ENCODE results near the gene ABLIM3. TPM values are rescaled to one million over a fixed set of nuclear protein-coding genes. Genes with fewer than 3 reads are reported as not detected.

Gene ABLIM3
- total and polyA plus RNA-seq, 10 of the 15 experiments (the other 5 are each of a cell fraction or from before 2014, with no cell fraction given): 0.03 TPM; not detected in 9

DNA sequence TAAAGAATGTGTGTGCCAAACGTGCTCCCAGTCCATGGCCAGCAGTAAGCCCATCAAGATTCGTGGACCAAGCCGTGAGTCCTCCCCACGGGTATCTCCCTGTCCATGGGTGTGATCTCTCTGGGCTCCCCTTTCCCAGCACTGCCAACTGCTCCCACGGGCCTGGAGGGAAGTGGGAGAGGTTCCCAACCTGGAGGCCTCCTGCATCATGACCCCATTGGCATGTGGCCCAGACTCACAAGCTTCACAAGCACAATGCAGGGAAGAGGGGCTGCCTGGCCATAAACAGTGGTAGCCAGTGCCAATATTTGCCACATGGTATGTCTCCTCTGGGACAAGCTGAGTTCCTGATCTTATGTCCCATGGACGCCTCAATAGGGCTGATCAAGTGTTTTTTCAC, 59.1 kb downstream of the ABLIM3 start:
- Histone ChIP-seq H3K9me3 (replicated peaks; ENCODE audit: control insufficient read depth, insufficient read depth, low read length) (no peaks in the 10 kb centered on the region), H4K20me1 (ENCODE audit: control insufficient read depth, insufficient read depth) (no peaks in the 10 kb centered on the region), H3K27ac (ENCODE audit: control insufficient read depth, insufficient read depth) (no peak overlapping the region), H3K9ac (ENCODE audit: control insufficient read depth, insufficient read depth, low read length) (no peak overlapping the region), H2AFZ (ENCODE audit: control insufficient read depth, low read depth, low read length) (no peak overlapping the region), H3K27me3 (replicated peaks in 1 of 2; ENCODE audit: control insufficient read depth in 2 of 2, insufficient read depth in 2 of 2, low read length in 1 of 2) (no peaks in the 10 kb centered on the region; a peak in 2 of 4 replicates), H3K36me3 (ENCODE audit: control insufficient read depth in 2 of 2, insufficient read depth in 2 of 2, low read length in 1 of 2) (no peaks in the 10 kb centered on the region), H3K79me2 (ENCODE audit: control insufficient read depth, insufficient read depth, low read length) (no peaks in the 10 kb centered on the region), H3K4me1 (ENCODE audit: control insufficient read depth, insufficient read depth, low read length) (no peaks in the 10 kb centered on the region), H3K4me2 (ENCODE audit: control insufficient read depth, insufficient read depth) (no peak overlapping the region), H3K4me3 (no peak overlapping the region)
- CTCF ChIA-PET: no interaction called here
- in situ Hi-C loops (cut with MboI) (no loop called here), intact Hi-C loops (cut with micrococcal nuclease; ENCODE audit: unreplicated experiment) (no loop called here)
- ATAC-seq (no peak), DNase-seq (ENCODE audit: low read depth, low spot score) (no peak), FAIRE-seq (no peak)
- RAD21 ChIA-PET (ENCODE audit: unreplicated experiment): no interaction called here
- no TSS peak for BruUV-seq (replicated peaks)
- POLR2A ChIA-PET: no interaction called here
- 3% methylated on average over 6 of the region's 6 CpGs for WGBS (ENCODE audit: insufficient coverage, insufficient replicate concordance, low lambda C conversion rate, missing lambda C conversion rate)
- SMC1A ChIA-PET (ENCODE audit: uncharacterized antibody, unreplicated experiment): interaction anchor here (0.9 kb wide), 1 partner anchor 69 kb away, joined by 3 read pairs; no protein-coding TSS in a partner anchor
- TF ChIP-seq ETV6 (conservative IDR thresholded peaks at IDR 0.05 in 1 of 2, IDR thresholded peaks at IDR 0.05 in 1 of 2; ENCODE audit: borderline replicate concordance in 1 of 2, low read depth in 1 of 2) (no peak), NFYA (IDR thresholded peaks at IDR 0.05; ENCODE audit: borderline replicate concordance, low read depth, low read length) (no peak), EZH2 (IDR thresholded peaks at IDR 0.05; ENCODE audit: borderline replicate concordance, control insufficient read depth, low read depth, low read length) (no peak), BMI1 (IDR thresholded peaks at IDR 0.05; ENCODE audit: borderline replicate concordance) (no peak), MXI1 (IDR thresholded peaks at IDR 0.05; ENCODE audit: low read depth, low read length) (no peak), ZBTB33 (IDR thresholded peaks at IDR 0.05) (no peak), ELK1 (IDR thresholded peaks at IDR 0.05; ENCODE audit: low read depth, low read length) (no peak), SPI1 (IDR thresholded peaks at IDR 0.05; ENCODE audit: borderline replicate concordance, insufficient read depth, low read depth, low read length) (no peak), ZZZ3 (IDR thresholded peaks at IDR 0.05; ENCODE audit: control insufficient read depth, insufficient read length, low read depth) (no peak), PML (IDR thresholded peaks at IDR 0.05; ENCODE audit: low read length) (no peak), POLR2A (IDR thresholded peaks at IDR 0.05; ENCODE audit: low read depth, low read length) (no peak), MEF2B (IDR thresholded peaks at IDR 0.05; ENCODE audit: partially characterized antibody, poor library complexity, severe bottlenecking) (no peak), ZBED1 (IDR thresholded peaks at IDR 0.05; ENCODE audit: borderline replicate concordance) (no peak)
- TF ChIP-seq, protein P1, sequence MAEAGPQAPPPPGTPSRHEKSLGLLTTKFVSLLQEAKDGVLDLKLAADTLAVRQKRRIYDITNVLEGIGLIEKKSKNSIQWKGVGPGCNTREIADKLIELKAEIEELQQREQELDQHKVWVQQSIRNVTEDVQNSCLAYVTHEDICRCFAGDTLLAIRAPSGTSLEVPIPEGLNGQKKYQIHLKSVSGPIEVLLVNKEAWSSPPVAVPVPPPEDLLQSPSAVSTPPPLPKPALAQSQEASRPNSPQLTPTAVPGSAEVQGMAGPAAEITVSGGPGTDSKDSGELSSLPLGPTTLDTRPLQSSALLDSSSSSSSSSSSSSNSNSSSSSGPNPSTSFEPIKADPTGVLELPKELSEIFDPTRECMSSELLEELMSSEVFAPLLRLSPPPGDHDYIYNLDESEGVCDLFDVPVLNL (IDR thresholded peaks at IDR 0.05; ENCODE audit: low read depth, low read length): no peak
- TF ChIP-seq, protein P2, sequence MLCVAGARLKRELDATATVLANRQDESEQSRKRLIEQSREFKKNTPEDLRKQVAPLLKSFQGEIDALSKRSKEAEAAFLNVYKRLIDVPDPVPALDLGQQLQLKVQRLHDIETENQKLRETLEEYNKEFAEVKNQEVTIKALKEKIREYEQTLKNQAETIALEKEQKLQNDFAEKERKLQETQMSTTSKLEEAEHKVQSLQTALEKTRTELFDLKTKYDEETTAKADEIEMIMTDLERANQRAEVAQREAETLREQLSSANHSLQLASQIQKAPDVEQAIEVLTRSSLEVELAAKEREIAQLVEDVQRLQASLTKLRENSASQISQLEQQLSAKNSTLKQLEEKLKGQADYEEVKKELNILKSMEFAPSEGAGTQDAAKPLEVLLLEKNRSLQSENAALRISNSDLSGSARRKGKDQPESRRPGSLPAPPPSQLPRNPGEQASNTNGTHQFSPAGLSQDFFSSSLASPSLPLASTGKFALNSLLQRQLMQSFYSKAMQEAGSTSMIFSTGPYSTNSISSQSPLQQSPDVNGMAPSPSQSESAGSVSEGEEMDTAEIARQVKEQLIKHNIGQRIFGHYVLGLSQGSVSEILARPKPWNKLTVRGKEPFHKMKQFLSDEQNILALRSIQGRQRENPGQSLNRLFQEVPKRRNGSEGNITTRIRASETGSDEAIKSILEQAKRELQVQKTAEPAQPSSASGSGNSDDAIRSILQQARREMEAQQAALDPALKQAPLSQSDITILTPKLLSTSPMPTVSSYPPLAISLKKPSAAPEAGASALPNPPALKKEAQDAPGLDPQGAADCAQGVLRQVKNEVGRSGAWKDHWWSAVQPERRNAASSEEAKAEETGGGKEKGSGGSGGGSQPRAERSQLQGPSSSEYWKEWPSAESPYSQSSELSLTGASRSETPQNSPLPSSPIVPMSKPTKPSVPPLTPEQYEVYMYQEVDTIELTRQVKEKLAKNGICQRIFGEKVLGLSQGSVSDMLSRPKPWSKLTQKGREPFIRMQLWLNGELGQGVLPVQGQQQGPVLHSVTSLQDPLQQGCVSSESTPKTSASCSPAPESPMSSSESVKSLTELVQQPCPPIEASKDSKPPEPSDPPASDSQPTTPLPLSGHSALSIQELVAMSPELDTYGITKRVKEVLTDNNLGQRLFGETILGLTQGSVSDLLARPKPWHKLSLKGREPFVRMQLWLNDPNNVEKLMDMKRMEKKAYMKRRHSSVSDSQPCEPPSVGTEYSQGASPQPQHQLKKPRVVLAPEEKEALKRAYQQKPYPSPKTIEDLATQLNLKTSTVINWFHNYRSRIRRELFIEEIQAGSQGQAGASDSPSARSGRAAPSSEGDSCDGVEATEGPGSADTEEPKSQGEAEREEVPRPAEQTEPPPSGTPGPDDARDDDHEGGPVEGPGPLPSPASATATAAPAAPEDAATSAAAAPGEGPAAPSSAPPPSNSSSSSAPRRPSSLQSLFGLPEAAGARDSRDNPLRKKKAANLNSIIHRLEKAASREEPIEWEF (IDR thresholded peaks at IDR 0.05; ENCODE audit: insufficient replicate concordance, low read depth, low read length): no peak
